NCI-H2107 (cell line): ENCODE results near the gene CUL3.

Source experiments
- DNase-seq: peaks from one replicate; lab custom pipeline; 2025; lab: John Stamatoyannopoulos, UW

The CUL3 gene

GRCh38 chr2:224472827-224473226 is 112.3 kb downstream of the CUL3 start:
- DNase-seq: no peak

GRCh38 chr2:224472137-224472536 is 113.0 kb downstream of the CUL3 start:
- DNase-seq: no peak

- no peak for DNase-seq
Measured at GRCh38 chr2:224469374-224469964, 115.7 kb downstream of the CUL3 start.

- DNase-seq: no peak
Measured at GRCh38 chr2:224466304-224466895, 118.8 kb downstream of the CUL3 start.

- DNase-seq: no peak
Measured at GRCh38 chr2:224461391-224461790, 123.8 kb downstream of the CUL3 start.

- no peak for DNase-seq
Measured at GRCh38 chr2:224457408-224458096, 127.6 kb downstream of the CUL3 start.

GRCh38 chr2:224453892-224454291 is 131.3 kb downstream of the CUL3 start:
- no peak for DNase-seq

- no peak for DNase-seq
Measured at GRCh38 chr2:224449212-224450147, 135.7 kb downstream of the CUL3 start.

- DNase-seq: no peak
Measured at GRCh38 chr2:224448236-224448635, 136.9 kb downstream of the CUL3 start.

GRCh38 chr2:224444783-224445182 is 140.4 kb downstream of the CUL3 start:
- no peak for DNase-seq

- DNase-seq: no peak
Measured at GRCh38 chr2:224444021-224444420, 141.1 kb downstream of the CUL3 start.

- DNase-seq: no peak
Measured at GRCh38 chr2:224442071-224442967, 142.8 kb downstream of the CUL3 start.

GRCh38 chr2:224440988-224441387 is 144.2 kb downstream of the CUL3 start:
- no peak for DNase-seq

- DNase-seq: no peak
Measured at GRCh38 chr2:224438726-224439125, 146.4 kb downstream of the CUL3 start.

- no peak for DNase-seq
Measured at GRCh38 chr2:224436634-224437033, 148.5 kb downstream of the CUL3 start.

- no peak for DNase-seq
Measured at GRCh38 chr2:224434618-224435017, 150.5 kb downstream of the CUL3 start.

- DNase-seq: no peak
Measured at GRCh38 chr2:224433442-224433841, 151.7 kb downstream of the CUL3 start.

GRCh38 chr2:224432003-224432579 is 153.1 kb downstream of the CUL3 start:
- DNase-seq: no peak

GRCh38 chr2:224429441-224429810 is 155.7 kb downstream of the CUL3 start:
- DNase-seq: no peak

- DNase-seq: no peak
Measured at GRCh38 chr2:224428787-224429440, 156.2 kb downstream of the CUL3 start.

- DNase-seq: no peak
Measured at GRCh38 chr2:224427471-224427870, 157.7 kb downstream of the CUL3 start.
